GM21723 (cell line): ENCODE measurements around the gene CTBP2.
"Not testable (repeated sequence)": the region's sequence is repeated elsewhere in the genome, so short reads cannot be mapped to it uniquely, and the experiment has no call there.

Experiments
- ATAC-seq: cut with Tn5 transposase; IDR thresholded peaks from one replicate; pipeline ENCODE4 v1.9.1; 2021; ENCODE audit warnings: mild to moderate bottlenecking, moderate library complexity; ENCODE audit not compliant: unreplicated experiment

The CTBP2 gene

DNA sequence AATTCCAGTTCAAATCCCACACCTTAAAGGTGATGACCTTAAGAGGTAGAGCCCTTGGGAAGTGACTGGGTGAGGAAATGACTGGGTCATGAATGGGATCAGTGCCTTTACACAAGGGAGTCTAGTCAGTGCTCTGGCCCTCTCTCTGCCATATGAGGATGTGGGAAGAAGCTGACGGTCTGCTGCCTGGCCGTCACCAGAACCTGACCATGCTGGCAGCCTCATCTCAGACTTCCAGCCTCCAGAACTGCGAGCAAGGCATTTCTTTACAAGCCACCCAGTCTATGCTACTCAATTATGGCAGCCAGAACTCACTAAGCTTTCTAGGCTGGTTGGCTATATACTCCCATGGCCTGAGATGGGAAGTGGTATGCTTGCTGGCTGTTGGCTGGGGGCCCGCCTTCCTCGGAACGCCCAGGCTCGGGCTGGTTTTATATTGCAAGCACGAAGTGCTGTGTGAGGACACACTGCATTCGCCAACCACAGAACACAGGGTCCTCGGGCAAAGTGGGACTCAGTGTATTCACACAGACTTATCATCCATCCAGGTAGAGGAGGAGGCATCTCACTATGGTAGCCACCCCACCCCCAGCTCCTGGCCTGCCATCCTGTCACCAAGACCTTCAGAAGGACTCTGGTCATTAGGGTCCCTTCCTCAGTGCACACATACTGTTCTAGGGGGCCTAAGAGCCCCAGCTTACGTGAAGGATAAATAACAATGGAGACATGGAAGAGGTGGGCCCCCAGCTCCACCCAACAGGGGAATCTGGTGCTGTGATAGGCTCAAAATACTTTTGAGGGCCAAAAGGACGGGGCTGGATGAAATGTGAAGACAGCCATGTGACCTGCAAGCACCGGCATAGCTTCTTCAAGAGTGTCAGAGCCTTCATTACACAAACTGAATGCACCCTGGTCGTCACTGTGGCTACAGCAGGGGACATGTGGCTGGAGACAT lies 169.4 kb downstream of the CTBP2 start:
- ATAC-seq: no peak

DNA sequence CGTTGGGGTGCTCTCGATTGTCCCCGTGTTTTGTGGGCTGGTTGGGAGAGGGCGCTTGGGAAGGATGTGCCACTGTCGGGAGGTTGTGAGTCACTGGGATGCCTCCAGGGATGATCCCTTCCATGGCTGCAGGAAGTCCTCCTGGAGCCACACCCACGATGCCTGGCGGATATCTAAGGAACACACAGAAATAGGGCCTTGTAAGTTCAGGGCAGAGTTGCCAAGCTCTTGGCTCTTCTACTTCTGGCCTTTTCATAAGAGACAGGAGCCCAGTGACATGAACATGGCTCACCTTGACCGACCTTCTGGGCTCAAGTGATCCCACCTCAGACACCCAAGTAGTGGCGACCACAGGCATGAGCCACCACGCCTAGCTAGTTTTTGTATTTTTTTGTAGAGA lies 170.8 kb downstream of the CTBP2 start:
- no peak for ATAC-seq

DNA sequence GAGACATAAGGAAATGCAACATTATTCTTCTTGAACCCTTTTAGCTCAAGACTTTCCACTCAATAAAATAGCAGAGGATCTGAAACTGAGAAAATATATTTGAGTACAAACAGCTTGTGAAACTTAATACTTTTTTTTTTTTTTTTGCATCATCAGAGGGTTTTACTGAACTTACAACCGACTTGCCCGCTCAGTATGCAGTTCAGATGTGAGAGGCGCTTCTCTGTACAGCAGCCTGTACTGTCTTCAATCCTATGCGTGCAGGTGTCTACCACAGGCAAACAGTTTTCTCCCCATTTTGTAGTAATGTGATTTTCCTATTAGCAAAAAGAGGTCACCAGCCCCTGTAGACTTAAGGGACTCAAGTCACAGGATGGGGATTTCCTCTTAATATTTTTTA lies 171.6 kb downstream of the CTBP2 start:
- ATAC-seq: not testable (repeated sequence)

DNA sequence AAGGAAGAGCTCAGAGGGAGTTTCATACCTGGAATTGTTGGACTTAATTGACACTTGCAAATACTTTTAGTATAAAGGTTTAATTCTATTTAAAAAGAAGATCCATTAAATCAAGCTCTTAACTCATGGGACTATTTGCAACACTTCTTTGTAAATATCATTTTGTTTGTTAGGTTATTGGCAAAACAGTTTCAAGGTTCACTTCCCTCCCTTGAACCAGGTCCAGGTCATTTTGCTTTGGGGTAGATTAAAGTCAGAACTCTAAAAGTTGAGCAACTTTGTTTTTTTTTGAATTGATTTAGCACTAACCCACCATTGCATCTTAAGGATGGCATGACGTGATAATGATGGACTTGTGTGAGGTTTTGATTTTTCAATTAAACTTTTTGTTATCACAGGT lies 172.6 kb downstream of the CTBP2 start:
- no peak for ATAC-seq

DNA sequence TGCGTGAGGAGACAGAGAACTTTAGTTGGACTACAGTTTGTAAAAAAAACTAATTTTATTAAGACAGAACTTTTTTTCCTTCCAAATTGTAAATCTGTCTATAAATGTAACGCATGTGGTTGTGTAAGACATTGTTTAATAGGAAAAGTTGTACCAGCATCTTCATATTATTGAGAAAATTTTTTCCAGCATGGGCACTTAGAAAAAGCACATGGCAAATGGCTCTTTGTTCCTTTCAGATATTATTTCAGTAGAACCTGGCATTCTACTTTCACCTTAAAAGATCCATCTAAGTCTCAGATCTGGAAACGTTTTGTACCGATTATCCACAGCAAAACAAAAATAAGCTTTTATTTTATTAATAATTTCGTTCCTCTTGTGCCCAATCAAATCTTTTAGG lies 175.2 kb downstream of the CTBP2 start:
- no peak for ATAC-seq

DNA sequence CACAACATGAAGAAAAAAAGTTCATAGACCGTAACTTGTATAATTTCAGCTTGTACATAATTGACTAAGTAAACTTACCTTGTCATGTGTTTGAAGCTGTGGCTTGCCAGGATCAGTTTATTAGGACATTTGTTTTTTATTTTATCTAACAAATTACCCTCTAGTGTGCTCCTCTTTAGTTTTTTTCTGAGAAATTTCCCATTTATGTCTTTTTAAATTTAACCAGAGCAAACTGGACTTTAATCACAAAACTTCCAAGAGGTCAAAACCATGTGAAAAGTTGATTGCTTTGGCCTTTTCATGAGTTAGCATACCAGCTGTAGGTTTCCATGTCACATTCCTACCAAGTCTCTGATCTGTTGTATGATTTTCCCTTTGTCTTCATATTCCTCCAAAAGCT lies 176.0 kb downstream of the CTBP2 start:
- no peak for ATAC-seq

DNA sequence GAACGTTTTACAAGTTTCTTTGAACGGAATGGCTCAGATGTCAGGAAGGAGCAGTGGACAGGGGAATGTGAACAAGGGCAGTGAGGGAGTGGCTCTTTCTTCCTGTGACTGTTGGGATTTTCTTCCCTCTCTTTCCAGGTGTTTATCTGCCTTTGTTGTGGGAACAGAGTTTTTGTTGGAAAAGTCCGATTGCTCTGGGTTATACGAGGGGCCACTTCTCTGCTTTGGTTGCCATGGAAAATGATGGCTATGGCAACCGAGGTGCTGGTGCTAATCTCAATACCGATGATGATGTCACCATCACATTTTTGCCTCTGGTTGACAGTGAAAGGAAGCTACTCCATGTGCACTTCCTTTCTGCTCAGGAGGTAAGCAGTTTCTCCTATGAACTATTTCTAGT lies 177.0 kb downstream of the CTBP2 start:
- no peak for ATAC-seq

DNA sequence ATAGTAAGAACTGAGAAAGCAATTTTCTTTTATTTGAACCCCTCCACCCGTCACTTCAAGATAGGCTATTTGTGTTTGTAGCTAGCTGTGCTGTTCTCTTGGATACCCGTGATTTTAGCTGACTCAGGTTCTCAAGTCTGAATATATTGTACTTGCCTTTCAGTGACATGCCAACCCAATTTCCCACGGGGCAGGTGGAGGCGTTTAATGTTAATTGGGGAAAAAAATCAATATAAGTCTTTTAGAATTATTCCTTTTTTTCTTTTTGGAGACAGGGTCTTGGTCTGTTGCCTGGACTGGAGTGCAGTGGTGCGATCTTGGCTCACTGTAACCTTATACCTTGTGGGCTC lies 182.0 kb downstream of the CTBP2 start:
- ATAC-seq: no peak

DNA sequence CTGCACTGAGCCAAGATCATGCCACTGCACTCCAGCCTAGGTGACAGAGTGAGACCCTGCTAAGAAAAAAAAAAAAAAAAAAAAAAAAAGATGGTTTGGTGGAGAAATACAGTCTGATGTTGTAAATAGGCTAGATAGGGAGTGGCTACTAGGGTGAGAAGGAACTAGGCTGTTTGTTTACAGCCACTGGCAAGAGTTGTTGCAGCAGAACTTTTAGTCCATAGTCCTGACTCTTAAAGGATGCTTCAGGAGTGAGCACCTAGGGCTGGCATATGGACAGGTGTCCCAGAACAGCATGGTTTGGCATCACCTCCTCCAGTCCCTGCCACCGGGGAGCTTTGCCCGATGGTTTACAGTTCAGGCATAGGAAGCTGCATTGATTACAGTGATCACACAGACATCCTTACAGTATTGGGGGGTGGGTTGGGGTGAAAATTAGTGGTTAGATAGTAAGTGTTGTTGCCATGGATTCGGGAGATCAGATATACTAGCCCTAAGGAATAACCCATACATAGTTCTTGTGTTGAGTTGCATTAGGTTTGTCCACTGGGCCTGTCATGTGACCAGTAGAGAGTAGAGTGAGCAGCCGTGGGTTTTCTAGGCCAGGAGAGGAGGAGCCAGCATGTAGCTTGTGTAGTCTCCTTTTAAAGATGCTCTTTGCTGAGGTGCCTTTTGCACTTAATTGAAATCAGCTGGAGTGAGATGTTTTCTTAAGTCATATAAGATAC lies 182.6 kb downstream of the CTBP2 start:
- no peak for ATAC-seq

DNA sequence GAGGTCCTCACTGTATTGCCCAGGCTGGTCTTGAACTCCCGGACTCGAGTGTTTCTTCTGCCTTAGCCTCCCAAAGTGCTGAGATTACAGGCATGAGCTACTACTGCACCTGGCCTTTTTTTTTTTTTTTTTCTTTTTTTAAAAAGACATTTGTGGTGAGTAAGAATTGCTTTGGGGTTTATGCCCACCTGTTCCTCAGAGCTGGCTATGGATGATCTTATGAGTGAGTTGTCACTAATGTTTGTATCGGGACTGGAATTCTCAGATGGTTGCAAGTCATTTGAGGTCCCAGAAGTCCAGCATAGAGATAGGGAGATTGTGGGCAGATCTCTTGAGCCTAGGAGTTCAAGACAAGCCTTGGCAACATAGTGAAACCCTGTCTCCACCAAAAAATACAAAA lies 183.2 kb downstream of the CTBP2 start:
- ATAC-seq: no peak

DNA sequence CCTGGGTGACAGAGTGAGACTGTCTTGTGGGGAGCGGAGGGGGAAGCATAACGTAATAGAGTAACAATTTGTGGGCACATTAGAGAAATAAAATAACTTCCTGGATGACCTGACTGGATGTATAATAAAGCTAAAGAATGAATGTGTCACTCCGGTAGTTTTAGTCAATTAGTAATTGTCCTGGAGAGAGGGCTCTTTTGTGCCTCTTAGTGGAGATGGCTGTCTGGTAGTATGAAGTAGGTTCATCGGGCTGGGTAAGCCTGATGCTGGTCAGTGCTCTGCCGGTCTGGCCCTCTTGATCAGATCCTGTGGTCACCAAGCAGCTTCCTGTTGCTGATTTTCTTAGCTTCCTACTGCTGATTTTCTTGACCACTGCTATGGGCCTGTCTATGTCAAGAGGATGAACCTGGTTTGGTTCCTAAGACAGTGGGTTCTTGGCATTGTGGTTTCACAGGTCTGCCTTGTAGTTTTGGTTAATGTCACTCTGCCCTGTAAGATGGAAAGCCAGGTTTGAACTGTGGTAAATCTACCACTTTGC lies 184.3 kb downstream of the CTBP2 start:
- no peak for ATAC-seq

DNA sequence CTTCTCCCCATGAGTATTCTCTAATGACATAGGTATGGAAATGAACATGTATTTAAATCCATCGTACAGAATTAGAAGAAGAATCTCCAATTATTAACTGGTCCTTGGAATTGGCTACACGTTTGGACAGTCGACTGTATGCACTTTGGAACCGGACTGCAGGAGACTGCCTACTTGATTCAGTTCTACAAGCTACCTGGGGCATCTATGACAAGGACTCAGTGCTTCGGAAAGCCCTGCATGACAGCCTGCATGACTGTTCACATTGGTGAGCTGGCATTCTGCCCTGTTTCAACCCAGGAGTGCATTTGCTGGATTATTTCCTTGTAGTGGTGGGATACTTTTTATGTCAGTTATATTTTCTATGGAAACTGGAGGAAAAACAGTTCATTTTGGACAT lies 186.2 kb downstream of the CTBP2 start:
- ATAC-seq: no peak

DNA sequence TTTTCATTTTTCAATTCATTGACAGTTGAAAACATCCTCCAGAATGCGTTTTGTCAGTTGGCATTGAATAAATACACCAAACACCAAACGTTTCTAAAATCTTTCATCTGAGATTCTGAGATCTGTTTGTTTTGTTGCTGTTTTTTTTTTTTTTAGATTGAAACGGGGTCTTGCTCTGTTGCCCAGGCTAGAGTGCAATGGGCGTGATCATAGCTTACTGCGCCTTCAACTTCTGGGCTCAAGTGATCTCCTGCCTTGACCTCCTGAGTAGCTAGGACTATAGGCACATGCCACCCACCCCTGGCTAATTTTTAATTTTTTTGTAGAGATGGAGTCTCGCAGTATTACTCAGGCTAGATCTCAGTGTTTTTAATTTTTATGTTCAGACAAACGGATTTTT lies 187.7 kb downstream of the CTBP2 start:
- ATAC-seq: no peak

DNA sequence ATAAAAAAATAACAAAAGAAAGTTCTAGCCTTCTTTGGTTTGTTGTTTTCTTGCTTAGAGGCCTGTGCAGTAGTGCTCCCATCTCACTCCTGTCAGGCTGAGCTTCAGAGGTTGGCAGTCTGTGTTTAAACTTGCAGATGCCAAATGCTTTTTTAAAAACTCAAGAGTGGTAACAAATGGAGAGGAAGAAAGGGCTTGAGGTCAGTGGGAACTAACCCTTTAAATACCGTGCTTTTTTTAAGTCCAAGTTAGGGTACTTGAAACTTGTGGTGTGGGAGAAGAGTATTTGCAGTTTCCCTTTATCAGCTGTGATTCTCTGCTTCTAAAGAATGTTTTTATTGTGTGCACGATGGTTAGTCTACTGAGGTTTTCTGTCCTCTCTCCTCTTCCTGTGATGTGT lies 189.1 kb downstream of the CTBP2 start:
- ATAC-seq: peak; percentile 70

DNA sequence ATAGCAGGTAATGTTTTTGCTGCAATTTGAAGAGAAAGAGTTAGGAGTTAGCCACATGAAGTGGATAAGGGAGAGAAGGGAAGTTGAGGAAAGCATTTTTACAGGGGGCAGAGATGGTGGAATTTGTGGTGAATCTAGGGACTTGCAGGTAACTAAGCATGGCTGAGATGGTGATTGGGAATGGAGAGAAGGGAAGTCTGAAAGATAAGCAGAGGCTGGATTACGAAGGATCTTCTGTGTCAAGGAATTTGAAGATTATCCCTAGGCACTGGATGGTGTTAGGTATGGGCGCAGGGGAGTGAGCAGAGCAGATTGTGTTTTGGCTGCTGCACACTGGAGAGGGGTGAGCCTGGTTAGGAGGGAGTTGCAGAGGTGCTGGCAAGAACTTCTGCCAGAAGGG lies 193.1 kb downstream of the CTBP2 start:
- no peak for ATAC-seq

DNA sequence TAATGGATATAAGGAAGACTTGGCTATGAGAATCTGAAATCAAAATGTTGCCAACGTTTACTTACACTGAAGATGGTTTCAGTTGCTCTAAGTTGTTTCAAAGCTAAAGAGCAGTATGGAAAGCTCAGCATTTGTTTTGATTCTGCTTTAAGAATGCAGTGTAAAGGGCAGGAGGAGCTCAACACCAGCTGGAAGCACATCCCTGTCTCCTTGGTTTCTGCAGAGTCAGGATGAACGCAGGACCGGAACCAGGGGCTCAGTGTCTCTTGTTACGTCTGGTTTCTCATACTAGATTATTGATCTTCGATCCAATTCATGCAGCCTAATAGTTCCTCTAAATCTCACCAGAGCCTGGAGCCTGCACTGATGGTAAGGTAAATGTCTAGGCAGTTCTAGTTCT lies 194.4 kb downstream of the CTBP2 start:
- no peak for ATAC-seq

DNA sequence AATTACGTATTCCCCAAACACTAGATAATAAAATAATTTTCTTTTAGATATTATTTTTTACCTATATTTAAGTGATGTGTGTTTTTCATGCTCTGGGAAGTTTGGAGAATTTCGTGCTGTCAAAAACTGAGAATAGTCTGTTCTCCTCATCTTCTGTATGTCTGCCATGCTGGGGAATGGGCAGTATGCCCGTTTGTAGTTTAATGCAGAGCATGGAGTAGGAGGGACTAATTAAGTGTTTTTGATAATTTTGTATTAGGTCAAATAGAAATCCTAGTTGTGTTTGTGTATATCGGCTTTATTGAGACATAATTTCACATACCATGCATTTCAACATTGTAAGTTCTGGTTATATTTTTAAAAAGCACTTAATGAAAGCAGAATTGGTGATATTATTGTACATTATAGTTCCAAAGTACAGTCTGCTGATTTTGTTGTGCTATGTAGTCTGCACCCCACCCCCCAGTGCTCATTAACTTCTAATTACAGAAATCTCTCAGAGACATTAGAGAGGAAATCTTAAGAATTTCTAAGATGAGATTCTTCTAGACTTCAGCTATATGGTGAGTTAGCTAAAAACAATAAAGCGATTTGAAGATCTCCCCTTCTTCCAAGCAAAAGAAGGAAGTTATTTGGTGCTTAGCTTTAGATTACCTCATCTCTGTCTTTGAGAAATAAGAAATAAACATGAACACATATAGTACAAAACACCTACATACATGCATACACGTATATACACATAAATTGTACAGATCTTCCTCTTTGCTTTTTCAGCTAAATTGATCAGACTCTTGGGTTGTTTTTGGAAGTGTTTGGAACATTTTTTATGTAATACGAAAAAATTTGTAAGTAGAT lies 196.3 kb downstream of the CTBP2 start:
- no peak for ATAC-seq

DNA sequence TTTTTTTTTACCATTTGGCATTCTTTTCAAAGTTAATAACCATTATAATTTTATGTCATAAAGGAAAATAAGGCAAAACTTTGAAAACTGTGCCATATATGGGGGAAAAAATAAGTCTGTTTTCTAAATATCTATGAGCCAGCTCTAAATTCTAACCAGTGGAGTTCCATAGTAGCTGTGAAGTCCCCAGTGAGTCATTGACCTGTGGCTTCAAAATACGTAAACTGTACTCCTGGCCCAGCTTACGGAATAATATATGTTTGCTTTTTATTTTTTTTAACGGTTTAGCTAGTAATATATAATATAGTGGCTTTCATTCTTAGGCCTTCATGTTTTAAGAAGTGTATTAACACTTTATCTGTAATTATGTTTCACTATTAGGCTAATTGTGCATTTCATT lies 197.9 kb downstream of the CTBP2 start:
- ATAC-seq: no peak

DNA sequence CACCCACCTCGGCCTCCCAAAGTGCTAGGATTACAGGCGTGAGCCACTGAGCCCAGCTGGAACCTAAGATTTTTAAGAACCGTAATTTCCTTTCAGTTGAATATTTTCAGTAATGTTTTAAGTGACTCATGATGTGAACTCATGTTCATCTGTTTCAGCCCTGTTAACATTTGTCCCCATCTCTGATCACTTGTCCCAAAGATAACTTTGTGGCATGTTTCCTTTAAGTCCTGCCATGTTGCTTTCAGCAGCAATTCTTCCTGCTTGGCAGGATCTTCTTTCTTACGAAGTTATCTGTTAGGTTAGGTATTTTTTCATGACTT lies 199.2 kb downstream of the CTBP2 start:
- ATAC-seq: no peak

DNA sequence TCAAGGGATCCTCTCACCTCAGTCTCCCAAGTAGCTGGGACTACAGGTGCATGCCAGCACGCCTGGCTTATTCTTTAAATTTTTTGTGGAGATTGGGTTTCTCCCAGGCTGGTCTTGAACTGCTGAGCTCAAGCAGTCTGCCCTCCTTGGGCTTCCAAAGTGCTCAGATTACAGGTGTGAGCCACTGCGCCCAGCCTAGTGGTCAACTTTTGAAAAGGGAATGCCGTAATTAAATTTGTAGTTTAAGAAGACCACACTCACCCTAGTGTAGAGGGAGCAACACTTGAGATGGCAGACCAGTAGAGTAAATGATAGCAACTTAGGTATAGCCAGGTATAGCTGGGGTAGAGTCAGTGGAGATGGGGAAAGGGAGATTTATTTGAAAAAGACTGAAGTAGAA lies 200.8 kb downstream of the CTBP2 start:
- ATAC-seq: no peak

DNA sequence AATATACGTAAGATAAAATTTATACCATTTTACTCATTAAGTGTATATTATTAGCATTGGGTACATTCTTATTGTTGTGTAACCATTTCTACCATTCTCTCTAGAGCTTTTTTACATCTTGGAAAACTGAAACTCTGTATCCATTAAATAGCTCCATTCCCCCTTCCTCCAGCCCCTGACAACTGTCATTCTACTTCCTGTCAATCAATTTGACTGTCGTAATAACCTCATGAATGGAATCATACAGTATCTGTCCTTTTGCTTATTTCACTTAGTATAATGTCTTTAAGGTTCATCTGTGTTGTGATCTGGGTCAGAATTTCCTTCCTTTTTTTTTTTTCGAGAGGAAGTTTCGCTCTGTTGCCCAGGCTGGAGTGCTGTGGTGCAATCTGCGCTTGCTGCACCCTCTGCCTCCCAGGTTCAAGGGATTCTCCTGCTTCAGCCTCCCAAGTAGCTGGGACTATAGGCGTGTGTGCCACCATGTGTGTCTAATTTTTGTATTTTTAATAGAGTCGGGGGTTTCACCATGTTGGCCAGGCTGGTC lies 202.9 kb downstream of the CTBP2 start:
- ATAC-seq: no peak
